Body of pancreas (tissue), 4 donors: ENCODE data around the gene LIPE. TPM values are rescaled to one million over a fixed set of nuclear protein-coding genes. Genes with fewer than 3 reads are reported as not detected.
"Not testable (repeated sequence)": the region's sequence is repeated elsewhere in the genome, so short reads cannot be mapped to it uniquely, and the experiment has no call there.

Experiments
- ATAC-seq: fragments of 150-250 bp; one replicate; pipeline ENCODE4 v1.9.1; 2016
- DNase-seq, 4 donors: peaks; one replicate each; pipeline ENCODE4 v3.0.0-alpha.2; 2019
- H3K27ac ChIP-seq, 4 donors: fragments of 200-600 bp; sonication (generic); 1 replicate in 3 of 4; 2 replicates in 1 of 4; pipeline versions ENCODE4 v1.5.1 to v1.6.1; 2016 to 2019; ENCODE audit warnings: mild to moderate bottlenecking in 1 of 4, mixed read lengths in 1 of 4, moderate library complexity in 1 of 4
- H3K27me3 ChIP-seq, 2 donors: fragments of 200-600 bp; sonication (generic); one replicate each; pipeline ENCODE4 v1.6.0; 2016; ENCODE audit warnings: mild to moderate bottlenecking in 1 of 2
- H3K36me3 ChIP-seq, 2 donors: fragments of 200-600 bp; sonication (generic); replicated peaks in 1 of 2; 2 replicates each; pipeline ENCODE4 v1.5.1; 2016; ENCODE audit warnings: low read depth in 2 of 2; ENCODE audit not compliant: insufficient read depth in 1 of 2
- H3K4me1 ChIP-seq: fragments of 200-600 bp; sonication (generic); one replicate; pipeline ENCODE4 v1.6.0; 2016
- H3K4me3 ChIP-seq, 2 donors: fragments of 200-600 bp; sonication (generic); 1 replicate in 1 of 2; 2 replicates in 1 of 2; pipeline ENCODE4 v1.5.1; 2016 to 2019
- H3K9me3 ChIP-seq, 3 donors: fragments of 200-600 bp; sonication (generic); 1 replicate in 2 of 3; 2 replicates in 1 of 3; pipeline ENCODE4 v1.5.1; 2016
- CTCF ChIP-seq, 7 experiments: fragments of 450-650 bp in 4 of 7; fragments of 200-600 bp in 3 of 7; sonication (generic) in 3 of 7; IDR thresholded peaks; one replicate each; pipeline ENCODE4 v1.5.1; 2016 to 2019; ENCODE audit warnings: antibody characterized with exemption in 7 of 7
- POLR2A ChIP-seq, 3 donors: fragments of 450-650 bp; IDR thresholded peaks; one replicate each; pipeline ENCODE4 v1.6.1; 2016; ENCODE audit warnings: antibody characterized with exemption in 3 of 3, mild to moderate bottlenecking in 2 of 3
- WGBS, 2 donors: methylation state at CpG; one replicate each; pipeline ENCODE4 v1.1.5; 2017; 5-methylcytosine and 5-hydroxymethylcytosine counted together
- intact Hi-C: fragments of 100-400 bp; cut with DNase I; formaldehyde crosslinking; loops from one replicate; pipeline ENCODE4 v1.15.1; 2023
- total RNA-seq, 2 donors: library from RNA; depleted of rRNA; stranded (reverse); fragments of >200 nt; gene quantifications; one replicate each; pipeline ENCODE4 v1.1.0, GENCODE V29; 2016

Gene LIPE
- total RNA-seq, 2 donors from 2014 or later, result 8.3 to 357 TPM

GRCh38 chr19:42459926-42460325, 32.7 kb upstream of the LIPE start:
- no peaks in the 10 kb centered on the region for H3K27me3 ChIP-seq
- H3K36me3 ChIP-seq, result no peaks in the 10 kb centered on the region
- H3K4me3 ChIP-seq, result no peak overlapping the region
- 82 to 83% methylated on average over 2 of the region's 2 CpGs for WGBS, 2 donors
- no peaks in the 10 kb centered on the region for H3K9me3 ChIP-seq
- ATAC-seq (no peak), DNase-seq (no peak)
- intact Hi-C loops, result no loop called here
- H3K4me1 ChIP-seq, result no peaks in the 10 kb centered on the region
- H3K27ac ChIP-seq, result no peak overlapping the region
- TF ChIP-seq CTCF (IDR thresholded peaks at IDR 0.05) (no peak), POLR2A (IDR thresholded peaks at IDR 0.05) (no peak)

GRCh38 chr19:42455621-42456081, 28.5 kb upstream of the LIPE start:
- ATAC-seq (no peak), DNase-seq (no peak)
- Histone ChIP-seq H3K9me3 (no peaks in the 10 kb centered on the region), H3K36me3 (no peaks in the 10 kb centered on the region), H3K4me3 (no peak overlapping the region), H3K27me3 (no peaks in the 10 kb centered on the region), H3K4me1 (peaks cover 2% of the 10 kb centered on the region), H3K27ac (no peak overlapping the region)
- TF ChIP-seq CTCF (IDR thresholded peaks at IDR 0.05) (no peak), POLR2A (IDR thresholded peaks at IDR 0.05) (no peak)
- 50 to 83% methylated on average over 1 of the region's 1 CpG for WGBS, 2 donors
- intact Hi-C loops, result no loop called here

GRCh38 chr19:42455086-42455485, 27.9 kb upstream of the LIPE start:
- 60% methylated on average over 2 of the region's 2 CpGs for WGBS, 2 donors
- Histone ChIP-seq H3K36me3 (no peaks in the 10 kb centered on the region), H3K4me1 (peaks cover 8% of the 10 kb centered on the region), H3K27me3 (no peaks in the 10 kb centered on the region), H3K4me3 (no peak overlapping the region), H3K9me3 (no peaks in the 10 kb centered on the region), H3K27ac (no peak overlapping the region)
- TF ChIP-seq CTCF (IDR thresholded peaks at IDR 0.05) (no peak), POLR2A (IDR thresholded peaks at IDR 0.05) (no peak)
- no peak for DNase-seq
- ATAC-seq, result no peak
- intact Hi-C loops, result no loop called here

- Histone ChIP-seq H3K27me3 (no peaks in the 10 kb centered on the region), H3K36me3 (no peaks in the 10 kb centered on the region), H3K9me3 (no peaks in the 10 kb centered on the region), H3K27ac (no peak overlapping the region), H3K4me3 (no peak overlapping the region), H3K4me1 (peaks cover 10% of the 10 kb centered on the region)
- DNase-seq (no peak), ATAC-seq (no peak)
- intact Hi-C loops, result no loop called here
- 51 to 62% methylated on average over 4 of the region's 4 CpGs for WGBS, 2 donors
- TF ChIP-seq CTCF (IDR thresholded peaks at IDR 0.05) (no peak), POLR2A (IDR thresholded peaks at IDR 0.05) (no peak)
Measured at GRCh38 chr19:42452590-42452989, 25.4 kb upstream of the LIPE start.

GRCh38 chr19:42450314-42450934, 23.2 kb upstream of the LIPE start:
- Histone ChIP-seq H3K27ac (peak overlapping the region in 3 of 4 donors; percentile 19 to 73 (median 21)), H3K4me3 (no peak overlapping the region), H3K4me1 (peaks cover 10% of the 10 kb centered on the region), H3K36me3 (no peaks in the 10 kb centered on the region), H3K27me3 (no peaks in the 10 kb centered on the region), H3K9me3 (no peaks in the 10 kb centered on the region)
- 0 to 2% methylated on average over 3 of the region's 3 CpGs for WGBS, 2 donors
- peak; percentile 96 for ATAC-seq
- peak; percentile 76 to 98 (median 98) for TF ChIP-seq CTCF (IDR thresholded peaks at IDR 0.05)
- TF ChIP-seq POLR2A (IDR thresholded peaks at IDR 0.05), result no peak
- intact Hi-C loops, result no loop called here
- peak; percentile 91 to 97 (median 96) for DNase-seq

- H3K36me3 ChIP-seq, result not testable (repeated sequence)
- intact Hi-C loops, result loop anchor here (2.0 kb wide), 1 partner anchor 80 kb away; the partner anchor contains the start of gene CEACAM1
Measured at GRCh38 chr19:42448306-42448705, 21.1 kb upstream of the LIPE start.

More at GRCh38 chr19:42448306-42448705, 21.1 kb upstream of the LIPE start:
- H3K4me1 ChIP-seq, result peaks cover 27% of the 10 kb centered on the region
- WGBS, 2 donors, result 63 to 64% methylated on average over 5 of the region's 5 CpGs
- H3K27me3 ChIP-seq, H3K27ac ChIP-seq, H3K9me3 ChIP-seq, H3K4me3 ChIP-seq, ATAC-seq, DNase-seq: not testable (repeated sequence)
